GM11168 (cell line): ENCODE measurements around the gene SARDH.

Experiments
- in situ Hi-C: fragments of 300-500 bp; cut with MboI; formaldehyde crosslinking; loops from one replicate; pipeline ENCODE4 v1.12.0; 2022; ENCODE audit warnings: low sequenced_read_pairs; ENCODE audit not compliant: unreplicated experiment

The SARDH gene

GRCh38 chr9:133616643-133617405, 121.3 kb downstream of the SARDH start:
- in situ Hi-C loops, result no loop called here

DNA sequence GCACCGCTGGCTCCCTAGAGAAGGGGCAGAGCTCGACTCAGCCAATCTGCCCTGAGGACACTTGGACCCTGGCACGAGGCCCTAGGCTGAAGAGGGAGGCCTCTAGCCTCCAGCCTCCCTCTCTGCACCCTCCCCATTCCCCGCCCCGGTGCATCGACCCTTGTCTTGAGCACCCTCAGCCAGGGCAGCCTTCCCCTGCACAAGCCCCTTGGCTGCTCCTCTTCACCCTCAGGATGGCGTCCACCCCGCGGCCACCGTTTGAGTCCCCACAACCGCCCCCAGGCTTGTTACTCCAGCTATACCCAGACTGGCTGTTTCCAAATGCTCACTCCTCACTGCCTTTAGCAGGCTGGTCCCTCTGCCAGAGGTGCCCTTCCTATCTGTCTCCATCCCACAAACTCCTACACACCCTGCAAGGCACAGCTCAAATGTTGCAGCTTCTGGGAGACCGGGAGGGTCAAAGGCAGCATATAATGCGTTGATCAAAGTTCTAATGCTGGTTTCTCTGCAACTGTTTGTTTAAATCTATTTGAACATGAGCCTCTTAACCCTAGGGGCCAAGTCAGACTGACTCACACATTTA, 122.5 kb downstream of the SARDH start:
- in situ Hi-C loops, result no loop called here

DNA sequence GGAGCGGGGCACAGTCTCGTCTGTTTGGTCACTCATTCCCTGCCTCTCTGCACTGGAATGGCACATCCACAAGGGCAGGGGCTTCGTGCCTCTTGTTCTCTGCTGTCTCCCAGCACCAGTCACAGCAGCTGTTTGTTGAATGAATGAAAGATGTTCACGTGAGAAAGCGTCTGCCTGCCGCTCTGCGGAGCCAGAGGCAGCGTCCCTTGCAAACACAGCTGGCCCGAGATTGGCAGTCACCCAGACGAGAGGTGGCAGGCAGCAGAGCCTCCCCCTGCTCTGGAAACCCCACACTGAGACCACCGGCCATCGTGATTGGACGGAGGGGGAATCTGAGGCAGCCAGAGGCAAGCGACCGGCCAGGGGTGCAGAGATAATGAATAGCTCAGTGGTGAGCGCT, 123.0 kb downstream of the SARDH start:
- in situ Hi-C loops, result no loop called here

GRCh38 chr9:133614678-133615077, 123.5 kb downstream of the SARDH start:
- in situ Hi-C loops, result no loop called here

DNA sequence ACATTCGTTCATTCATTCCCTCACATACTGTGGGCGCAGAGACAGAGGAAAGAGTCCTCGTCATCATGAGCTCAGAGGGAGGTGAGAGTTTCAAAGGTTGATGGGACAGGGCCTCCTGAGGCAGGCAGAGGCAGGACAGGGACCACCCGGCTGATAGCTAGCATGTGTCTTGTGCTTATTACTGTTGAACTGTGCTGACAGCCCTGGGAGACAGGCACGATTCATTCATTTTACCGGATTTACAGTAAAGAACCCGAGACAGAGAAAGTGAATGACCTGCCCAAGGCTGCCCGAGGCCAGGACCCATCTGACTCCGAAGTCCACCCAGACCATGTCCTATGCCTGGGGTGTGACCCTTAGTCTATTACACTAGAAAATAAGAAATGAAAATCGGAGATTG, 124.1 kb downstream of the SARDH start:
- in situ Hi-C loops, result no loop called here
